HG03103 (cell line): ENCODE data around the gene CACNA1D.
A peak's percentile ranks its signal among the peaks of the same experiment; 100 is the strongest.

Source experiments
- ATAC-seq: cut with Tn5 transposase; IDR thresholded peaks from one replicate; pipeline ENCODE4 v1.9.1; 2021; ENCODE audit warnings: low read depth; ENCODE audit not compliant: unreplicated experiment

The CACNA1D gene

DNA sequence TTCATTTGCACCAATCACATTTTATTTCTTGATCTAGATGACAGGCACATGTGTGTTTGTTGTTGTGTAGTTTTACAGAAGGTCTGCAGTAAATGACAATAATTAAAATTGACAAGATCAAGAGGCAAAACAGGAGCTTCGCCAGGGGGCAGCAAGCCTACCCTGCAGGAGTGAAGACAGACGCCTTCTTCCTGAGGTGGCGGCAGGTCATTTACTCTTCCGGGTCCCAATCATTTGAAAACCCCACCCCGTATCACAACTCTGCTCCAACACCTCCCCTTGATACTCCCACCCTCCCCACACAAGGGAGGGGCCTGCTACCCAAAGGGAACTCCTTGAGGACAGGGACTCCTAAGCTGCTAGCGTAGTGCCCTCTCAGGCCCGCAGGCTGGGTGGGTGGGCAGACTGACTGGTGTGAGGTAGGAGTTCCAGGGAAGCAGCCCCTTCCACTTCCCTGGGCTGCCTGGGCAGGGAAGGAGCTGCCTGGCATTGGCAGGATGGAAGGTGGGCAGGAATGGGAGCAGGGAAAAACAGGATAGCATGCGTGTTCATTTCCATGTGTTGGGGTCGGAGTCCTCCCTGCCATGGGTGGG is 338.7 kb downstream of the CACNA1D start:
- ATAC-seq, result no peak

DNA sequence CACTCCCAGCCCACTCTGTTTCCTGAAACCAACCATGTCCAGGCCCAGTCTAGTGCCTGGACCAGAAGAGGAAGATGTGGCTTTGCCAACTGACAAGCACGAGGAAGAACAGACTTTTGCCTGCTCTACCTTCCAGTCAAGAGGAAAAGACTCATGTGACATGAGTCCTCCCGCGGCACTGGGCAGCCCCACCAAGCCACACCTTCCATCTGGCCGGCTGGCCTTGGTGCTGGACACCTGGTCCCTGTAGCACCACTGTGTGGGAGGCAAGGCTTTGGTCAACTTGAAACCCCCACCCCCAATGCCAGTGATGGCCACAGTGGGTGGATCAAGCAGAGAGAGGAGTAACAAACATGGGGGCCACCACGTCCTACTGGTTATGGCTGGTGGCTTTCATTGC is 339.3 kb downstream of the CACNA1D start:
- ATAC-seq, result no peak

DNA sequence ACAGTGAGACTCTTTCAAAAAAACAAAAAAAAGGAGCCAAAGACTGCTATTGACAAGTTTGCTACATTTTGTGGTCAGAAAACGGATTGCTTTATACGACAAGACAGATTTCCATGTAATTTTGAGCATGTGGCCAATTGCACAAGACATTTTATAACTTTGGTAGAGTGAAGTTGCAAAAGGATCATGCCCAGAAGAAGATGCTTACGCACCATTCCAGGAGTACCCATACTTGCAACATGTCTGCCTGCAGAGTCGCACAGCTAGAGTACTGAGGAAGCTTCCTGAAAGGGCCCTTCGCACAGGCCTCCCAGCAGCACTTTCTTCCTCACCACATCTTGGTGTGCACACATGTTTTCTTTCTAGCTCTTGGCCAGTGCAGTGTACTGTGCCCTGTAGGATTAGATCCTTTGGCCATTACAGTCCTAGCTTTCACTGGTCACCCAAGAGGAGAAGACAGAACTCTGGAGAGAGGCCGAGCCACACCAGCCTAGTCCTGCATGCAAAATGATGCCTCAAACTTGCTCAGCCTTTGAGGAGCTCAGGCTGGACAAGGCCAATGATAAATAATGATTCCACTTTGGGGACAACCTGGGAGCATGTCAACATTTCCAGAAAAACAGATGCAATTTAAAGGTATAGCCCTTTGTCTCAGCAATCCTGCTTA is 340.2 kb downstream of the CACNA1D start:
- ATAC-seq, result no peak

DNA sequence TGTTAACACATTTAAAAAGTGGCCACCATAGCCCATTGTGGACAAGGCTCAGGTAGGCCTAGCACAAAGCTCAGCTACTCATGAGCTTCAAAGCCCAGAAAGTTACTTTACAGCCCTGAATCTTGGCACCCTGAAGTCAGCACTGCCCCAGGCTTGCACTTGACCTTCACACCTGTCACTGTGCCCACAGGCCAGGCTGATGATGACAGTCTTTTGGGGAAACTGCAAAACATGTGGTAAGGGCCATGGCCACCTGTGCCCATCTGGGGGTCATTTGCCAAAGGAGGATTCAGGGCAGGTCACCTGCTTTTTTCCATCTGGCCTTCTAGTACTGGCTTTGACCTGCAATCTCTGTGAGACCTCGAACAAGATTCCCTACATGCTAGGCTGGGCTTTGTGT is 340.8 kb downstream of the CACNA1D start:
- no peak for ATAC-seq

GRCh38 chr3:53836084-53836872 is 341.9 kb downstream of the CACNA1D start:
- no peak for ATAC-seq

DNA sequence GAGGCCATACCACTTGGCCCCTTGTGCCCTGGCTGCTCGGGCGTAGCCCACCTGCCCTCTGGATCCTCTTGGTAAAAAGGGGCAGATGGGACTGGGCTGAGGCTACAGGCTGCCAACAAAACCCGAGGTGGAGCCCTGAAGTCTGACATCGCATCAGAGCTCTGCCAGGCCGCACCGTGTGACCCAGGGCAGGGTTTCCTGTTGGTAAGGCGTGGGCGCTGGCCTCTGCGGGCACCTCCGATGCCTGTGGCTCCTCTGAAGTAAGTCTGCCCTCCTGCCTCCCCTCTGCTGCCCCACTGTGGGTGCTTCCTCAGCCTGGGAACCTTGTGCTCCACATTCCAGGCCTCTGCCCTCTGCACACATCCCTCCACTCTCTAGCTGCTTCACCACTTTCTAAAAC is 342.9 kb downstream of the CACNA1D start:
- no peak for ATAC-seq

DNA sequence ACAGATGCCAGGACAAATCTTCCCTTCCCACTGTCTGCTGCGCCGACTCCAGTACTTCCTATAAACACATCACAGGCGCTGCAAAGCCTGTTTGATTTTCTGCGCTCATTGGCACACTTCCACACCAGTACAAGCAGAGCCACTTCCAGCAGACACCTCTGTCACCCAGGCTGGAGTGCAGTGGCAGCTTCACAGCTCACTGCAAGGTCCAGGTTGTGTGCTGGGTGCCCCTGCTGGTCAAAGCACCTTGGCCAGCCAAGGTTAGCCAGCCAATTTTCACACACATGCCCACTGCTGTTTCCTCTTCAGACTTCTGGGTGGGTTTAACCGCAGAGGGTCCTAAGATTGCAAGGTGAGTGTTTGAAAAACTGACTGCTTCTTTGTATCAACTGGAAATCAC is 346.9 kb downstream of the CACNA1D start:
- no peak for ATAC-seq

DNA sequence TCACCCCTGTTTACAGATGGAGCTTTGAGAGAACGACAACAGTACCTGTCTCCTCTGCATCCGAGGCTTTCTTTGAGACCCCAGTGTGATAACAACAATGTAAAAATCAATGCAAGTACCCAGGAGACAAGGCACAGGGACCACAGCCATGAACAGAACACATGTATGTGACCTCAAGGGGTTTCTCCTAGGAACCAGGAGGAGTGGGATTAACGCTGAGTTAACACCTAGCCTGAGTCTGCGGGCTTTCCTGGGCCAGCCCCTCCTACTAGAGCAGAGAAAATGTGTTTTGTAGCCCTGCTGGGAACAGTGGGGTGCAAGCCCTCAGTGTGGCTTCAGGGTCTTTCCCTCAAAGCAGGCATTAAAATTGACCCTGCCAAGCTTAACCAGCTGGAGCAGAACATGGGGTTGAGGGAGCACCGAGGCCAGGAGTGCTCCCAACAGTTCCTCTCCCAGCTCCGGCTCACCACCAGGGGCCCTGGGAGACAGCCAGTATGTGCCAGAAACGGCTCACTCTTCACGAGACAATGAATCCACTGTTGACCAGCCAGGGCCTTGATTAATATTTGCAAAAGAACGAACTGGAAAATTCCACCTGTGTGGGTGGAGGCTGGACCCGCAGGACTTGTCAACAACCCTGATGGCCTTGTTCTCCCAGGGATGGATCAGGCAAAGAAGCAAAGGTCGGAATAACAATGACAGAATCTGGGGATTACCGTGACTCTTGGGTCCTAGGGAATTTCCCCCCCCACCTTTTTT is 348.2 kb downstream of the CACNA1D start:
- no peak for ATAC-seq

DNA sequence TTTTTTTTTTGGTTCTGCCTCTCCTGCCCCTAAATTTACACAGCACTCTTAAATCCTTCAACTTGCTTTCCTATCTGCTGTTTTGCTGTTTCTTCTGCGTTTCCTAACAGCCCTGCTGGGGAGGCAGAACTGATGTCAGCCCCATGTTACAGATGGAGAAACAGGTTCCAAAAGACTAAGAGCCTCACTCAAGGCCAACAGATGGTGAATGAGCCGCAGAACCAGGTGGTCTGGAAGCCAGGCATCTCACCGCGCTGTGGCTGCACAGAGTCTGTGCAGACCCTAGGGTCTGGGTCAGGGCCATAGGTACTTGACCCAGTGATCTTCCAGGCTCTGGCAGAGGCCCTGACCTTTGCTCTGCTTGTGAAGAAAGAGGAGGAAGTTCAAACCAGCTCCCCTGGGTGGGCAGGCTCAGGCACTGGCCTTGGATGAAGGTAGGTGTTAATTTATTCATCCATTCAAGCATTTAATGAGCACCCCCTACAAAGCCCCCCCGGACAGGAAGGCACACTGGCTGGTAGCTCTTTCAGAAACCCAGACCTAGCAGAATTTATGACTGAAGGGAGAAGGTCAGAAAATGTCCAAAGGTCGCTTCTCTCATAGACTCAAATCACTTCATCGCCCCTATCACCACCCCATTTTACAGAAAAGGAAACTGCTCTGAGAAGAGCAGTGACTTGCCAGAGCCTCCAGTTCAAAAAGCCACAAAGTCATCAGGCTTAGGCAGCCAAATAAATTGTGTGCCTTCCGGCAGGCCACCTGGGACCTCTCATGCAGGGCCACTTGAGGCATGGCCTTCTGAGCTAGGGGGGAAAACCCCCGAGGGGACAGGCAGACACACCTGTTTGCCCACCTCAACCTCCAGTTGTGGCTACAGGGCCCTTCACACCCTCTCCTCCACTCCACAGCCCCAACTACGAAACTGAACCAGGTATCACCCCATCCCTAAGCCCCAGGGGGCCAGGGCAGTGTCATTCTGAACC is 349.1 kb downstream of the CACNA1D start:
- ATAC-seq, result peak; percentile 39

DNA sequence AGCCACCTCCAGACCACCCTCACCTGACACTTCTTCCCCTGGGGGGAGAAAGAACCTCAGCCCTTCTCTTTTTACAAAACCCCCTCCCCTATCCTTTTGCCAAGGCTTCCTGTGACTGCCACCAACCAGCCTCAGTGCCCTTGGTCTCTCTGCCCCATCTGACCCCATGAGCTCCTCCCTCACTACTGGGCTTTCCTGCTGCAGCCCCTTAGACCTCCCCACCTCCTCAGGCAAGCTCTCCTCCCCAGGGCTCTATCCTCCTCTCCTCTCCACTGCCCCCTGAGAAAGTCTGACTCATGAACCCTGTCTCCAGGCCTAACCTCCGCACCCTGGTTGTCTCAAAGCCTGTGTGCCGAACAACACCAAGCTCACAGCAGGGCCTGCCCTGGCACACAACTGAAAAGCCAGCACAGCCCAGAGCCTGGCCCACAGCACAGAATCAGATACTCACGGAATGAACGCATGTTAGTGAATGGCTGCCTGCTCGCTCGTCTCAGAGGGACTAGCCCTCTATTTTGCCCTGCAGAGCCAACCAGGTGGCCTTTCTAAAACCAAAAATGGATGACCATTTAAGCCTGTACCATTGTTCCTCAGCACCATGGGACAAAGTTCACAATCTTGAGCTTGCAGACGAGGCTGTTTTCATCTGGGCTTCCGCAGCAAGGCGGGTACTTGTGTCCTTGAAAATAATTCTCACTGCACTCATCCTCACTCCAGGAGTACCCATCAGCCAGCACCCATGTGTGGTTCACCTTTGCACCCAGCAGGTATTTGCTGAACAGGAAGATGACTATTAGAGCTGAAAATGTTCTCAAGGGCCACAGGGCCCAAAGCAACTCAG is 350.1 kb downstream of the CACNA1D start:
- no peak for ATAC-seq

DNA sequence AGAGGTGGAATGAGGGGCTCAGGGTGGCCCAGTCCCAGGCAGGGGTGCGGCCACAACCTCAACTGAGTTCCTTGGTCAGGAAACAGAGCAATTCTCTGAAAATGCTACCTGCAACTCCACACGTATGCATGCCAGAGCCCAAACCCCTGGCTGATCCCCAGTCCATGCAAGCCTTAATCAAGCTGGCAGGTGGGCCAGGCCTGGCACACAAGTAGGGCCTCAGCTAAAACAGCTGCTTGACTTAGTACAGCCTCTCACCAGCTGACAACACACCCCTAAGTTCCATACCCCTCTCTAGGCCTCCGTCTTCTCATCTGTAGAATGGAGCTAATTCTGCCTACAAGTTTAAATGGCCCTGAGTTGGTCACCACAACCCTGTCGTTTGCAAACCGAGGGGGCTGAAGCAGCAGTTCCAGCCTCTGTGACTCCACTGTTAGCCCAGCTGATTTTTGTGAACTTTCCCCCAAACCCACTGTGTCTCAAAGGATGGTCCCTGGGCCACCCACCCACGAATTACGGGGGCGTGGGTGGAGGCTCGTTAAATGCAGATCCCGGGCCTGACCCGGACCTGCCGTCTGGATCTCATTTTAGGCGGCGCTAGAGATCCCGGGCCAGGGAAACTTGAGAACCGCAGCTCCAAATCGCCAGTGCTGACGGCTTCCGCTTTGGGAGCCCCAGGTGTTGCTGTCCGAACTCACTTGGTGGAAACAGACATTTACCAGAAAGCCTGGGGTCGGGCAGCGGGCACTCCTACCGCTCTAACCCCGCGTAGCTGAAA is 350.9 kb downstream of the CACNA1D start:
- ATAC-seq, result peak; percentile 13

DNA sequence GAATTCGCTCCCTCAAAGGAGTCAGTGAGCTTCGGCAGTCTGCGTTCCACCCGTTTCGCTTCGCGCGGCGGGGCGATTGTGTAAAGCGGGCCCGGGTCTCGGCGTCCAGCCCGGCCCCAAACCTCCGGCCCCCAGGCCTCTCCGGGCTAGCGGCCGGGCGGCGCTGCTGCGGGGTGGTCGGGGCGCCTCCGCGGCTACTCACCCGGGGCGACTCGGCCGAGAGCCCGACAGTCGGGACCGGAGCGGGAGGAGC is 351.4 kb downstream of the CACNA1D start:
- ATAC-seq, result no peak

DNA sequence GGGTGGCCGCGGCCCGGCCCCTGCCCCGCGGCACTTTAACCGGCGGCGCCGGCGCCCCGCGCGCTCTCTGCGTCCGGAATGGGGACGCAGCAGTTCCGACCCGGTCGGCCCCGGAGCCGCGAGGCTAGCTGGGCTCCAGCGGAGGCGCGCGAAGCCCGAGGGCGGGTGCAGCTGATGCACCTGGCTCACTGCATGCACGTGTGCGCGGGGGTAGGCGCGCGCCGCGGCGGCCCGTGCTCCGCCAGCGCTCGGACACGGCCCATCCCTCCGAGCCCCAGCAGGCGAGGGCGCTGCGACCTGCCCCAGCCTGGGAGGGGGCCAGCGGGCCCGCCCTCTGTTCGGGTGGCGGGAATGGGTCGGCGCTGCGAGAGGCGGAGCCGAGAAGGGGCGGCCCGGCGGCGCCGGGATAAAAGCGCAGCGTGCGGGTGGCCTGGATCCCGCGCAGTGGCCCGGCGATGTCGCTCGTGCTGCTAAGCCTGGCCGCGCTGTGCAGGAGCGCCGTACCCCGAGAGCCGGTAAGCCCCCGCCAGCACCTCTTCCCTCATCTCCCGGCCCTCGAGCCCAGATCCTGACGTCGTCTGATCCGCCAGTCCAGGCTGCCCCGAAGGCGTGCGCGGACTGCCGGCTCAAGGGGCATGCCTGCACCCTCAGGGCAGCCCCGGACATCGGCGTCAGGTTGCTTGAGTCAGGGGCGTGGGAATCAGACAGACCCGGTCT is 351.9 kb downstream of the CACNA1D start, which contains the start of the genes CHDH and IL17RB:
Gene CHDH, minus strand, starts transcription at position 286 of the 717 bp plus-strand sequence. CDS start 22,411 bp downstream, outside the sequence.
Gene IL17RB, plus strand, starts transcription at position 435 of the 717 bp plus-strand sequence. Its CDS starts 21 bp downstream, at position 456.
- peak; percentile 47 for ATAC-seq

GRCh38 chr3:53846851-53847155 is 352.4 kb downstream of the CACNA1D start:
- ATAC-seq, result no peak

DNA sequence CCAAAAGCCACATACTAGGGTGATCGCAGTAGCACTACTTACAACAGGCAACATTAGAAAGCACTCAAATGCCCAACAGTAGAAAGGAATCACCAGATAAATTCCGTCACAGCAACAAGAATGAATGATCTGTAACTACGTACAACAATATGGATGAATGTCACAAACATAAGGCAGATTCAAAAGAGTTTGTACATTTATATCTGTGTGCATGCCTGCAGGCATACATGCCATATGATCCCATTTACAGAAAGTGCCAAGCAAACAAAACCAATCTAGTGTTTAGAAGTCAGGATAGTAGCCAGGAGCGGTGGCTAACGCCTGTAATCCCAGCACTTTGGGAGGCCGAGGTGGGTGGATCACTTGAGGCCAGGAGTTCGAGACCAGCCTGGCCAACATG is 355.5 kb downstream of the CACNA1D start:
- no peak for ATAC-seq

GRCh38 chr3:53850895-53851294 is 356.5 kb downstream of the CACNA1D start:
- no peak for ATAC-seq

GRCh38 chr3:53856964-53857363 is 362.6 kb downstream of the CACNA1D start:
- no peak for ATAC-seq
